HG02970 (cell line): ENCODE data around the gene CYP1B1.
"Not testable (repeated sequence)": the region's sequence is repeated elsewhere in the genome, so short reads cannot be mapped to it uniquely, and the experiment has no call there.

Experiments used
- ATAC-seq: cut with Tn5 transposase; IDR thresholded peaks from one replicate; pipeline ENCODE4 v1.9.1; 2021; ENCODE audit warnings: mild to moderate bottlenecking, moderate library complexity, moderate number of reproducible peaks; ENCODE audit not compliant: unreplicated experiment, low FRiP score

Gene CYP1B1

DNA sequence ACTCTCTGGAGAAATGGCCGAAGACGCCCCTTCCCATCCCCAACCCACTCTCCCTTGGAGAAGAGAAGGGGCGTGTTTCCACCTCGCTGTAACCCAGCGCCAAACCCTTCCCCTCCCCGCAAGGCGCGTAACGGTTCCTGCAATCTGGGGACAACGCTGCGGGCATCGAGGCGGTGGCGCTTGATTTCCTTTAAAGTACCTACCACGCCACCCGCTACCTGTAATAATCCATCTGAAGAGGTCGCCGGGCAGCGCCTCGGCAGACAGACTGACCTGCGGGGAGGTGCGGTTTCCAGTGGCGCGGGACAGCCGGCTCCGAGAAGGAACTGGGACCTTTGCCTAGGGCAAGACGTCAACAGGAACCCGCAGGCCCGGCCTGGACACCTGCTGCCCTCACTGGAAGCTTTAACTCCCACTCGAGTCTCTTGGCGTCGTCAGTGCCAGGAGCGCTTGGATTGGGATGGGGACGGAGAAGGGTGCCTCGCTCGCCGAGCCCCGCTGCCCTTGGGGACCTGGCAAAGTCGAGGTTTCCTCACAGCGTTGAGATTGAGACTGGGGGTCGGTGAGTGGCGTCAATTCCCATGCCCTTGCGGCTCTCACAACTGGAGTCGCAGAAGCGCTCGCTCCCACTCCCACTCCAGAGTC is at the start of gene CYP1B1:
Gene CYP1B1 (minus strand): TSS at position 645 of the 645 bp plus-strand sequence. CDS start 763 bp downstream, outside the sequence.
- peak; percentile 8 for ATAC-seq

DNA sequence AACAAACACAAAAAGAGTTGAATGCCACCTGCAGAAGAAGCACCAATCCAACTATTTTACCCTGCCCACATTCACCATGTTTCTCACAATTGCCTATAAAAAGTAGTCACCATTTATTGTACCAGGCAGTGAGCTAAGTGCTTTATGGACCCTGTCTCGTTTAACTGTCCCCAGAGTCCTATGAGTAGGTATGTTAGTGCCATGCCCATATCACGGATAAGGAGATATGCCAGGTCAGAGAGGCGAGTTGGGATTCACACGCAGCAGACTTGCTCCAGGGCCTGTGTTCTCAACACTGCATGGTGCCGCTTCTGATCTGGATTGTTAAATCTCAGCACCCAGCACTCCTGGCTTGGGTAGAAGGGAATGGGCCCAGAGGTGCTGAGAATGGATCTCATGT is 49.1 kb upstream of the CYP1B1 start:
- ATAC-seq: no peak

DNA sequence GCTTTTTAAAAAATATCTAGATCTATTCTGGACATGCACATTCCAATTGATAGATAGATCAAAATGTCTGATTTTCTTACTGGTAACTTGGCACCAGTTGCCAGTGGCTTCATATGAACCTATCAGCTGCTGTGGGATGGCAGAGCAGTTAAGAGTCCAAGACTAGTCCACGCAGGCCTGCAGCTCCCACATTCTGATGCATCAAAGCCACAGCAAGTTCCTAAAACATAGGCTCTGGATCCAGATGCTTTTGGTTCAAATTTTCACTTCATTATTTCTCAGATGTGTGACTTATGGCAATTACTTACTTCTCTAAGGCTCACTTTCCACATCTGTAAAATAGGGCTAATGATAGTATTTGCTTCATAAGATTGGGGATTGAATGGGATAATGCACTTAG is 48.0 kb upstream of the CYP1B1 start:
- no peak for ATAC-seq

DNA sequence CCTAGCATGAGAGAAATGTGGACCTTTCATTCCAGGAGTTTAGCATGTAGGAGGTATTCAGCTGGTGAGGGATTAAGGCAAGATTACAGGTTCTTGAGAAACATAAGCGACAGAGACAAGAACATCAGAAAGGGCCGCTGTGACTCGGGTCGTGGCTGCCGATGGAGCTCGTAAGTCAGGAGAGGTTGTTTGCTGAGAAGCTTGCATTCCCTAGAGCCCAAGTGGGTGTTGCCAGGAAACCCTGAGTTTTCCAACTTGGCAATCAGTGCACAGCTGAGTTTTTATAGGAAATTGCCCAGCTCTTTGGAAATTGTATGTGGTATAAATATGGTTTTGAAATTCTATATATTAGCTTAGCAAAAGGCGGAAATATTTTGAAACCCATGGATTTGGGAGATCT is 46.4 kb upstream of the CYP1B1 start:
- ATAC-seq: no peak

DNA sequence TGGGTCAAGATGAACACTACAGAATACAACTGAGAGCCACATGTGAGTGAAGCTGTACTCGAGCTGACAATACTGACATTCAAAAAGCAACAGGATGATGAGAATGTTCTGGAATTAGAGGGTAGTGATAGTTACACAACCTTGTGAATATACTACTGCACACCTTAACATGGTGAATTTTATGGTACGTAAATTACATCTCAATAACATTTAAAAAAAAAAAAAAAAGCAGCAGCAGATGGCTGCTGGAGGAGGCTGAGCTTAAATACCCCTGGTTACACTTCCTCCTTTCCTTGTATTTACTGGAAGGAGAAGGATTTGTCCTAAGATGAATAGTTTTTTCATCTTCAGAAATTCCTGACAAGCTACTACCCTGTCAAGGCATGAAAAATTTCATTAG is 45.5 kb upstream of the CYP1B1 start:
- ATAC-seq: no peak

DNA sequence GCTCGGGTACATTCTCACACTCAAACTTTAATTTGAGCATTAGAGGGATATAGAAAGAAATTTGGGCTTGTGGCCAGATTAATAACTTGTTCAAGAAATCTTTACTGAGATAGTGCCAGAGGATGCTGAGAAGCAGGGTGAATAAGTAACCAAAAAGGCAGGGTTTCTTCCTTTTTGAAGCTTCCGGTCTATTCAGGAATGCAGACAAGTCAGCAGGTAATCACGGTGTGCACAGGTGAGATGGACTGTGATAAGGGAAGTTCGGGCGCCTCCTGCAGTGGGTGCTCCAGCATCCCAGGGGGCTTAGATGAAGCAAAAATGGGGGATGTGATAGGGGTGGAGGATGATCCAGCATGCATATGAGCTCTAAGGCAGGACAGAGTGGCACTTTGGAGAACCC is 44.9 kb upstream of the CYP1B1 start:
- no peak for ATAC-seq

DNA sequence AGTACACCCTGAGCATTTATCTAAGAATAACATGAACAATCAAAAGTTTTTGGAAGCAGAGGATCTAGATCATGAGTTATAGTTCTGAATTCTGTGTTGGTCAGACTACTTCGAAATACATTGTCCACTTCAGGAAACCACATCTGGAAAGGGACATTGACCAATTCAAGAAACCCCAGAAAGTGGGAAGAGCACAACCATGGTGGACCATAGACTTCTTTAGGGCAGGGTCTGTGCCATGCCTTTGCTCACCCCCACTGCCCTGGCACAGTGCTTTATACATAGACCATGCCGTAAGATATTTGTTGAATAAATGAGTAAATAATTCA is 44.3 kb upstream of the CYP1B1 start:
- no peak for ATAC-seq

DNA sequence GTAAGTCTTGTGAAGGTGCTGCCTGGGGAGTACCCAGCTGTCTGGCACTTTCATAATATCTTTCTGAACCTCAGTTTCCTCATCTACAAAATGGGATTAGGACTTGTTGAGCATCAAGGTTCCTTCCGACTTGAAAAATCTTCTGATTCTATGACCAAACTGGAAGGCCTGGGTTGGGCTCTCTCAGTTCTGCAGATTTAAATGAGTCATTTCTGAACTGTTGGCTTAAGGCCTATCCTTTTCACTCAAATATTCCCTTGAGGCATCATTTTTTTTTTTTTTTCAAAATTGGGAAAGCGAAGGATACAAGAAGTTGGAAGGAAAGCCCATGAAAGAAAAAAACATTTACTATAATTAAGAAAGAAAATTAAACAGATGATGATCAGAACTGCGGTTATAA is 40.8 kb upstream of the CYP1B1 start:
- no peak for ATAC-seq

DNA sequence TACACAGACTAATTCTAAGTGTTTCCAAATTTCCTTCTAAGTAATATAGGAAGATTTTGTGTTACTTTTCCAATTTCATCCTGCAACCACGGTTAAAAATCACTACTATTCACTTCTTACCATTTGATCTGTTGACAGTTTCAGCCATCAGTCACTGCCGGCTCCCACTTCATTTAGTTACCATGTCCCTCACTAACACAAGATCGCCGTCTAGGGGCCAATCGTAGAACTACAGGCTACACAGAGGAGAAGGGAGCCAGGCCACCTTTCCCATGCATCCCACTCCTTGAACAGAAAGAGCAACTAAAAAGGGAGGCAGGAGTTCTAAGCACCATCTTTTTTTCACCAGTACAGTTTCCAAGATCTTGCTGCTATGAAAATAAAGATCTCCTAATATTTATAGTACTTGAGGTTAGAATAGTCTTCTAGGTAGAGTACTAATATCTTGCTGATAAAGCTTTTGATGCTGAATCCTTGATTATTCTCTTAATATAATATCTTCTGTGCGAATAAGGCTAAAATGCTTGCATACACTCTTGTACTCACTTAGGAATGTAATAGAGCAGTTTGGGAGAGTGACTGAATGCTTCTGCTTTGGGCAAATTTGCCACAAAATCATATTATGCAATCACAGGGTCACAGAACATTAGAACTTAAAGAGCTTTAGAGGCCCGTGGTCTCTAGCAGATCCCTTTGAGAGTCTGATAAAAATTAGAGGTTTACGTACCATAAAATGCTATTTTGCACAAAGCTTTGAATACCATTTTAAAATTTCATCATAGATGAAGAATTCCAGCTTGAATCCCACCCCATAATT is 39.5 kb upstream of the CYP1B1 start:
- ATAC-seq: no peak

DNA sequence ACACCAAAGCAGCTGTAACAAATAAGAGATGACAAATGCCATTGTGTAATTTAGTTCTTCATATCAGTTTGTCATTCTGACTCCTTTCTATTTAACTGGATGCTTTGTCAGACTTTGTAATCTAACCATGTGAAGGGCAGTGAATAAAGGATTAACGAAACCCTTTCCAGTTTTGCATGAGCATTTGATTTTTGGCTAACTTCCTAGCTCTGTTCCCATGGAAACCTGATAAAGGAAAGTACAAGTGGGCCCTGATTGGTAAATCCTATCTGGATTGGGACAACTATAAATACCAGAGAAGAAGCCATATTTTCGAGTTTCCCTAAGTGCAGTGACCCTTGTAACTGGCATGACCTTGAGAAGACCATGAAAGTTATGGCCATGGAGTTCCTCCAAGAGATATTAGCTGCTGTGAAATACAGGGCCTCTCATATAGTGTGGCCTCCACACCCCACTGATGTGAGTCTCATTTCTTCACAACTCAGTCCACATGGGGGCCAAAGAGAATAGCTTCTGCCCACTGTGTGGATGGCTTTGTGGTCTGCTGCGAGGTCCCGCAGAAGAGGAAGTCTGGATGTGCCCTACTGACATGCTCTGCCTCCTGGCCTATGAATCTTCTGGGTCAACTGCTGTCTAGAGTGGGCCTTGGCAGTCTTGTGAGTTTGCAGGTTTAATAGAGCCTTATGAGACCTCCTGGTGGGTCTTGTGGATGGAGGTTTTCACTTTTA is 38.2 kb upstream of the CYP1B1 start:
- no peak for ATAC-seq

DNA sequence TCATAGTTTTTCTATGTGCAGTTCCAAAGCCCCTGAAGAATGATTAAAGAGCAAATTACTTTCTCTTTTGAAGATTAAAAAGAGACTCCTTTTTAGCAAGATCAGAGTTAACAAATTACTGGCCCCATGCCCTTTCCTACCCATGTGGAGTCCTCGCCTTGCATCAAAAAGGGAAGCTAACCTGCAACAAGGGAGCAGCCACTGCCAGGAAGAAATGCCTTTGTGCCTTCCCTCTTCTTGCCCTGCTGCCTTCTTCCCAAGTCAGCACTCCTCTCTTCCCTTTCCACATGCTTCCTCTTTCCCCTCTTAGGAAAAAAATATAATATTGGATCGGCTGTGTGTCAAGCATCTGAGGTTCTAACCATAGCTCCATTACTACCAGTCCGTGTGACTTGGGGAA is 37.1 kb upstream of the CYP1B1 start:
- ATAC-seq: no peak

DNA sequence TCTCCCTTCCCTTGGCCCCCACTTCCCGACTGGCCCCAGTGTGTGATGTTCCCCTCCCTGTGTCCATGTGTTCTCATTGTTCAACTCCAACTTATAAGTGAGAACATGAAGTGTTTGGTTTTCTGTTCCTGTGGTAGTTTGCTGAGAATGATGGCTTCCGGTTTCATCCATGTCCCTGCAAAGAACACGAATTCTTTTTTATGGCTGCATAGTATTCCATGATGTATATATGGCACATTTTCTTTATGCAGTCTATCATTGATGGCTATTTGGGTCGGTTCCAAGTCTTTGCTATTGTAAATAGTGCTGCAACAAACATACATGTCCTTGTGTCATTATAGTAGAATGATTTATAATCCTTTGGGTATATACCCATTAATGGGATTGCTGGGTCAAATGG is 35.4 kb upstream of the CYP1B1 start:
- not testable (repeated sequence) for ATAC-seq

DNA sequence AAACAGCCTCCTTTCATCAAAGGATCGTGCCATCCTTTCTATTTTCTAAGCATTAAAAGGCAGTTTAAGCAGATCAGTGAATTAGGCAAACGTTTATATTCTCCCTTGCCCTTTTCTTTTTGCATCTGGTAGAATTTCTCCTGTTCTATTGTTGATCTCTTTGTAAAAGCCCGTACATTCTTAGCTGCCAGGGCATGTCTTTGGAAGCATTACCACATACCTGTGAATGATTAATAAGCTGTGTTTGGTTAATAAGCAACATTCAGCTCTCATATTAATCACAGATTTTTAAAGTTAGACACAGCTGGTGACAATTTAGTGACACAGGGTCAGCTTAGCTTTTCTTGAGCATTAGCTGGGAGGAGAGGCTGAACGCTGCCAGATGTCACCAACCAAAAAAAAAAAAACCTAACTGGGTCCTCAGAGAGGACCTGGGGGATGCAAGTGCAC is 33.8 kb upstream of the CYP1B1 start:
- ATAC-seq: no peak

DNA sequence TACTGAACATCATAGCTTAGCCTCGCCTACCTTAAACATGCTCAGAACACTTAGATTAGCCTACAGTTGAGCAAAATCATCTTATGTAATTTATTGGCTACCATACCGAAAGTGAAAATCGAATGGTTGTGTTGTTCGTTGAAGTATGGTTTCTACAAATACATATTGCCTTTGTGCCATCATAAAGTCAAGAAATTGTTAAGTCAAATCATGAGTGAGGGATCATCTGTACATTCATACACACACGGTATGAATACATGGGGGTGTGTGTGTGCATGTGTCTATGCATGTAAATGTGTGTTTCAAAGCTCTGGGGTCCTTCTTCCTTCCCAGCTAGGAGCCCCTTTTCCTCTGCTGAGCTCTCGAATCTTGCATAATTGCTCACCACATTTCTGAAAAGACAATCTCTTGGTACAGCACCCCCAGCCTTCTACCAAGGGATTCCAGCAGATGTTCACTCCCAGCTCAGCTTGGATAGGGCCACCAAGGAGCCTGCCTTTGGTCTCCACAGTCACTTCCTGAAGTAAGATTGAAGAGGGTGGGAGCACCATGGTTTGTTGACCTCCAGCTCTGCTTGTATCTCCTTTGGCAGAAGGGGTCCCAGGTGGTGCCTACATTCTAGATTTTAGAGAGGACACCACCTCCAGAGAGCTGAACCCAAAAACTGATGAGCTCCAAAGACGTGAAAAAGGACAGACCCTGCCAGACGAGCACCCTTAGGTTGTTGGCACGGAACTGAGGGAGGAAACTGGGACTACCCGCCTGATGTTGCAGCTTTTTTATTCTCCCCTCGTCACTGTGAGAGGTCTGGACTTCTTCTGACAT is 33.2 kb upstream of the CYP1B1 start:
- ATAC-seq: no peak

DNA sequence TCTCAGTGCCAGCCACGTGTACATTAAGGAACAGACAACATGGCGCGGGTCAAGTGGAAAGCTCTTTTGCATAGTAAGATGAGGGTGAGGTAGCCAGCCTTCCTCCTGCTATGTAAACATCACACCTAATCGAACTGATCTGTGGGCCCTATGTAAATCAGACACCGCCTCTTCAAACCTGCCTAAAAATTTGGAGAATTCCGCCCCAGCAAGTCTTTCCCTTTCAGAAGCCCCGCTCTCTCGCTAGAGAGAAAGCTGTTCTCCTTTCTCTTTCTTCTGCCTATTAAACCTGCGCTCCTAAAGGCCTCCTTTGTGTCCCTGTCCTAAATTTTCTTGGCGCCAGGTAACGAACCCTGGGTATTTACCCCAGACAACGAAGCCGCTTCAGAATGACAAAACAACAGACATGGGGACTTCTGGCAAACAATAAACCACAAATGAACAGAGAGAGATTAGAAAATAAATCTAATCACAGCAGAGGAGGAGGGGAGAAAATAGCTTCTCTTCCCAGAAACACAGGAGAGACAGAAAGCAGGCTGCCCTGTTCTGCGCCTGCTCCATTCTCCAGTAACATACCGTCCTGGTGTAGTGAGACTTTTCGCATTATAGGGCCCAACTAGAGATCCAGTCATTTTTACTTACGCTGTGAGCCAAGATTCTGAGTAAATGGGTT is 31.9 kb upstream of the CYP1B1 start:
- ATAC-seq: no peak

DNA sequence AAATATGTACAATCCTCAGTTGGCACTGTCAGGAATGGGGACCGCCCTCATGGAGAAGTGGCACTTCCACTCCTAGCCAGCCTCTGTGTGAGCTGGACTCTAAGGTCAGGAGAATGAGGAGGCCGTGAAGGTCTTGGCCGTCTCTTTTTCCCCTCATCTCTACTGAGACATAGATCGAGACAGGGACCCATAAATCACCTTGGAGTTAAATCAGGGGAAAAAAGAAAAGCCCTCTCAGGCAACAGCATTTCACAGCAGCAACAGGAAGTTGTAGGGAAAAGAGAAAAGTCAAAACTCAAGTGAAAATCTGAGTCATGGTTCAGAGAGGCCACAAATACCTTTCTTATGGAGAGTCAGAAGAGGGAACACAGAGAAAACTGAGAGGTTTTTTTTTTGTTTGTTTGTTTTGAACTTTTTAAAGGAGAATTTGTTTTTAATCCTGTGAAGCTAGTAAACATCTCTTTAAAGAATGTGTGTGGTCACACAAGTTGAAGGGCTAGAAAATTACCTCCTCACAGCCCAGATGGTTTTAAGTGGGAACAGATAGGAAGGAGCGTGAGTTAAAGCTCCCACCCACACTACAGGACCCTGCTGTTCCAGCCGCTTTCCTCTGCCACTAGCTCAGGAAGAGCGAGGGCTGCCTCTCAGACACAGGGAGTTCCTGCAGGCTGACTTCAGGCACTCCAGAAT is 30.6 kb upstream of the CYP1B1 start:
- no peak for ATAC-seq

DNA sequence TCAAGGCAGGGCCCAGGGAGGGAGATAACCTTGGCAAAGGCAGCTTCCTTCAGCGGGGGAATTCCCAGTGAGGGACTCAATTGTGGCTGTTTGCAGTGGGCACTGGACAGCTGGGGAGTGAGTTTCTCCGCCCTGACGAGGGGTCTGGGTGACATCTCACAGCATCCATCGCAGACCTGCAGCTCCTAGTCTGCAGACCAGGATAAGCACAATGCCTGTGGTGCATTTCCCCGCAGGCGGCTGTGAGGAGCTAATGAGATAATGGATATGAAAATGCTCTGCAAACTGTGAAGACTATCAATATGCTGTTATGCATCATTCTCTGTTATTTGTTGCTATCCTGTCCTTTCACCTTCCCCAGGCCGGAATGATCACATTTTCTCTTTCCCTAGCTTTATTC is 30.0 kb upstream of the CYP1B1 start:
- ATAC-seq: no peak

DNA sequence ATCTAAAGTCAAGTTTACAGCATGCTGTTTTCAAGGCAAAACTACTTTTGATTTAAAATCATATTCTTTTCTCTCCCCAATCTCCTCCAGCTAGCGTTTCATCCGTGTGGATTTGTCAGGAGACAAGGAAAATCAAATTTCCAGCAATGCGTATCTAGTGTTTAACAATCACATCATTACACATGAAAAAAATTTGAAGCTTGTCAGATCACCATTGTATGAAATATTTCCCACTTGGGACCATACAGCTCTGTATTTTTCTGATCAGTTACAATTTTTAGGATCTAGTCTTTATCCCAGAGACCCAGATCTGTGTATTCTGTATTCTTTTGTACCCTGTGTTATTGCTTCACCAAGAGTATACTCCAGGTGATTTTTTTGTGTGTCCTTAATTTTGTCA is 28.6 kb upstream of the CYP1B1 start:
- no peak for ATAC-seq

DNA sequence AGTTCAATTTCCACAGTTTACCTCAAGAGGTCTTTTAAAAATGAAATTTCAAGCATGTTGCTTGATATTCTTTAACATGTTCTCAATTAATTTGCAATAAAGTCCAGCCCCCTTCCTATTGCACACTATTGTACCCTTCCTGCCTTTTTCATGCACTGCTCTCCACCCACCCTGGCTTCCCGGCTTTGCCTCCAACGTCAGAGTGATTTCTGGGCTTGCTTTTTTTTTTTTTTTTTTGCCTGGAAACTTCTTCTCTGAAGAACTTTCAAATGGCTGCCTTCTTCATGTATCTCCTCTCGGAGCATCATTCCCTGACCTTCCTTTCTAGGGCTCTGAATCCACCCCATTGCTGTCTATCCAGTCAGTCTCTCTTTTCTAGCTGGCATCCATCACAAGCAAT is 24.4 kb upstream of the CYP1B1 start:
- ATAC-seq: no peak
